AG04450 (cell line): ENCODE results near the gene XPO1. TPM values are rescaled to one million over a fixed set of nuclear protein-coding genes. Genes with fewer than 3 reads are reported as not detected.

Experiments
- CTCF ChIA-PET: fragments of 300-600, 350-600 bp; formaldehyde crosslinking; extraction: SDS; loops from one replicate; lab custom pipeline; 2022; ENCODE audit warnings: antibody characterized with exemption, inconsistent platforms; lab: Charles Lee
- POLR2A ChIA-PET: fragments of 350-600 bp; formaldehyde crosslinking; extraction: SDS; loops from one replicate; lab custom pipeline; 2021; ENCODE audit warnings: antibody characterized with exemption, inconsistent platforms; lab: Yijun Ruan, JAX
- DNase-seq: peaks from one replicate; pipeline ENCODE4 v3.0.0-alpha.2; 2011; ENCODE audit warnings: low read depth, low spot score
- H3K27ac ChIP-seq: one replicate; pipeline ENCODE4 v1.5.1; 2012; ENCODE audit warnings: low read depth, low read length, control low read depth
- H3K27me3 ChIP-seq: one replicate; pipeline ENCODE4 v1.6.0; 2012; ENCODE audit warnings: low read length; ENCODE audit not compliant: control insufficient read depth, insufficient read depth
- H3K4me3 ChIP-seq: 2 replicates; pipeline ENCODE4 v1.5.1; 2011; ENCODE audit warnings: mild to moderate bottlenecking, low read depth, low read length, control low read depth
- H3K9me3 ChIP-seq: 2 replicates; pipeline ENCODE4 v1.5.1; 2012; ENCODE audit warnings: low read length; ENCODE audit not compliant: control insufficient read depth, insufficient read depth
- polyA plus RNA-seq: library from polyadenylated mRNA; depleted of rRNA; stranded (reverse); fragments of >200 nt; gene quantifications from 2 replicates; pipeline ENCODE4 v1.2.3, GENCODE V29; 2011
- TF ChIP-seq, protein P1 (sequence below): IDR thresholded peaks from 2 replicates; pipeline ENCODE4 v1.5.1; 2011; ENCODE audit warnings: low read depth, low read length, control low read depth, inconsistent platforms

The XPO1 gene
- polyA plus RNA-seq, 1 experiment, result 143 TPM

DNA sequence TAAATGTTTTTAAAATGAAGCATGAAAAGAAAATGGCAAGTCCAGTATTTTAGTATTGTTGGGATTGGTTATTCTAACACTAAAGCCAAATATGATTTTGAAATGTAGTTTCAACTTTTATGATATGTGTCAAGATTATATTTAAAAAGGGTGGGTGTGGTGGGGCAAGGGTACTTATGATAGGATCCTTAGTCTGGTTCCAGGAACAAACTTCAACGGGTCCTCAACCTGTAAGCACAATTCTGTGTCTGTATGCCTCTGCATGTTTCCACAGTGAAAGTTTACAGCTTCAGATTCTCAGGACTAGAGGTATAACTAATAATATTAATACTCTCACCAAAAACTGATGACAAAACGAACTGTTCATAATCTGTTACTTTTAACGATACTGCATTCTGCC is 73.1 kb downstream of the XPO1 start:
- DNase-seq, result no peak
- H3K9me3 ChIP-seq, result no peaks in the 10 kb centered on the region; the same call in 1 of the 2 replicates
- POLR2A ChIA-PET, result no interaction called here
- H3K27ac ChIP-seq, result no peak overlapping the region
- CTCF ChIA-PET, result no interaction called here
- TF ChIP-seq, protein P1, sequence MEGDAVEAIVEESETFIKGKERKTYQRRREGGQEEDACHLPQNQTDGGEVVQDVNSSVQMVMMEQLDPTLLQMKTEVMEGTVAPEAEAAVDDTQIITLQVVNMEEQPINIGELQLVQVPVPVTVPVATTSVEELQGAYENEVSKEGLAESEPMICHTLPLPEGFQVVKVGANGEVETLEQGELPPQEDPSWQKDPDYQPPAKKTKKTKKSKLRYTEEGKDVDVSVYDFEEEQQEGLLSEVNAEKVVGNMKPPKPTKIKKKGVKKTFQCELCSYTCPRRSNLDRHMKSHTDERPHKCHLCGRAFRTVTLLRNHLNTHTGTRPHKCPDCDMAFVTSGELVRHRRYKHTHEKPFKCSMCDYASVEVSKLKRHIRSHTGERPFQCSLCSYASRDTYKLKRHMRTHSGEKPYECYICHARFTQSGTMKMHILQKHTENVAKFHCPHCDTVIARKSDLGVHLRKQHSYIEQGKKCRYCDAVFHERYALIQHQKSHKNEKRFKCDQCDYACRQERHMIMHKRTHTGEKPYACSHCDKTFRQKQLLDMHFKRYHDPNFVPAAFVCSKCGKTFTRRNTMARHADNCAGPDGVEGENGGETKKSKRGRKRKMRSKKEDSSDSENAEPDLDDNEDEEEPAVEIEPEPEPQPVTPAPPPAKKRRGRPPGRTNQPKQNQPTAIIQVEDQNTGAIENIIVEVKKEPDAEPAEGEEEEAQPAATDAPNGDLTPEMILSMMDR, result no peak
- no peak overlapping the region for H3K4me3 ChIP-seq
- H3K27me3 ChIP-seq, result no peaks in the 10 kb centered on the region

GRCh38 chr2:61463769-61464475 is 74.2 kb downstream of the XPO1 start:
- Histone ChIP-seq H3K4me3 (no peak overlapping the region), H3K27me3 (no peaks in the 10 kb centered on the region), H3K9me3 (no peaks in the 10 kb centered on the region), H3K27ac (no peak overlapping the region)
- ChIA-PET CTCF (no interaction called here), POLR2A (no interaction called here)
- DNase-seq, result no peak
- TF ChIP-seq, protein P1, result no peak

DNA sequence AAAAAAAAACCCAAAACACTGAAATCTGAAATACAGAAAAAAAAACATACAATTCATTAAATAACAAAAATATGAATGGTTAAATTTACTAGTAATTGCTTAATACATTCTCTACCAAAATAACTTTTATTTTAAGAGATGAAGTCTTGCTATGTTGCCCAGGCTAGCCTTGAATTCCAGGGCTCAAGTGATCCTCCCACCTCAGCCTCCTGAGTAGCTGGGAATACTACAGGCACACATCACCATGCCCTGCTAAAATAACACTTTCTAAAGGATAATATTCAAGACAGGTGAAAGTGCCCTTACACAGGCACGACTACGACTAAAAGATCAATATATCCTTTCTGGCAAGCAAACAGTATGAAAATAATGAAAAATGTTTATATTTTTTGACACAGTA is 76.8 kb downstream of the XPO1 start:
- ChIA-PET POLR2A (no interaction called here), CTCF (no interaction called here)
- H3K27me3 ChIP-seq, result no peaks in the 10 kb centered on the region
- H3K4me3 ChIP-seq, result no peak overlapping the region
- no peak overlapping the region for H3K27ac ChIP-seq
- DNase-seq, result no peak
- no peaks in the 10 kb centered on the region for H3K9me3 ChIP-seq
- TF ChIP-seq, protein P1, result no peak

DNA sequence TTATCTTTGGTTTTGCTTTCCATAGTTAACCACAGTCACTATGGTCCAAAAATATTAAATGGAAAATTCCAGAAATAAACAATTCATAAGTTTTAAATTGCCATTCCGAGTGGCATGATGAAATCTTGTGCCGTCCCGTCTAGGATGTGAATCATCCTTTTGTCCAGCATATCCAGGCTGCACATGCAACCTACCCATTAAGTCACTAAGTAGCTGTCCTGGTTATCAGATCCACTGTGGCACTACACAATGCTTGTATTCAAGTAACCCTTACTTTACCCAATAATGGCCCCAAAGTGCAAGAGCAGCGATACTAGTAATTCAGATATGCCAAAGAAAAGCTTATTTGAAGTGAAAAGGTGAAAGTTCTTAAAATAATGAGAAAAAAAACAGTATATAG is 78.0 kb downstream of the XPO1 start:
- peak; percentile 24 for DNase-seq
- TF ChIP-seq, protein P1, result no peak
- Histone ChIP-seq H3K9me3 (no peaks in the 10 kb centered on the region), H3K27ac (no peak overlapping the region), H3K4me3 (no peak overlapping the region), H3K27me3 (no peaks in the 10 kb centered on the region)
- ChIA-PET CTCF (no interaction called here), POLR2A (no interaction called here)

GRCh38 chr2:61456746-61457420 is 81.3 kb downstream of the XPO1 start:
- TF ChIP-seq, protein P1, result no peak
- H3K27me3 ChIP-seq, result no peaks in the 10 kb centered on the region
- H3K4me3 ChIP-seq, result no peak overlapping the region
- CTCF ChIA-PET, result no interaction called here
- POLR2A ChIA-PET, result no interaction called here
- no peak for DNase-seq
- no peaks in the 10 kb centered on the region for H3K9me3 ChIP-seq
- H3K27ac ChIP-seq, result no peak overlapping the region
